SK-N-SH (cell line): Measurements from ENCODE around the gene CFDP1. TPM values are rescaled to one million over a fixed set of nuclear protein-coding genes. Genes with fewer than 3 reads are reported as not detected.
A peak's percentile ranks its signal among the peaks of the same experiment; 100 is the strongest.

Source experiments
- CTCF ChIA-PET: fragments of 300-600, 350-600 bp; formaldehyde crosslinking; extraction: SDS; loops from one replicate; lab custom pipeline; 2021; lab: Yijun Ruan, JAX
- POLR2A ChIA-PET: fragments of 350-600 bp; sonication (Branson Sonifier 250); formaldehyde crosslinking; extraction: SDS; loops from one replicate; lab custom pipeline; 2020; ENCODE audit warnings: antibody characterized with exemption, inconsistent platforms; lab: Yijun Ruan, JAX
- DNase-seq: peaks from one replicate; pipeline ENCODE4 v3.0.0; 2012
- H2AFZ ChIP-seq: fragments of 200-600 bp; sonication (generic); 2 replicates; pipeline ENCODE4 v1.8.1; 2016; ENCODE audit warnings: antibody characterized with exemption, mild to moderate bottlenecking, low read depth
- H3F3A ChIP-seq: fragments of 200-600 bp; sonication (generic); replicated peaks from 2 replicates; pipeline ENCODE3; 2016; ENCODE audit warnings: antibody characterized with exemption, mild to moderate bottlenecking; ENCODE audit not compliant: insufficient read depth
- H3K27ac ChIP-seq, 2 experiments: fragments of 200-500 bp in 1 of 2; fragments of 200-600 bp in 1 of 2; sonication (Bioruptor generic) in 1 of 2; sonication (generic), shearing (Covaris generic) in 1 of 2; 2 replicates each; pipeline versions ENCODE4 v1.5.1 to v1.6.1; 2014 to 2016; ENCODE audit warnings: low read depth in 2 of 2, inconsistent platforms in 1 of 2, low read length in 1 of 2, mild to moderate bottlenecking in 1 of 2, mixed read lengths in 1 of 2
- H3K27me3 ChIP-seq: fragments of 200-600 bp; sonication (generic), shearing (Covaris generic); 2 replicates; pipeline ENCODE4 v1.6.1; 2016; ENCODE audit warnings: mixed run types; ENCODE audit not compliant: insufficient read depth
- H3K36me3 ChIP-seq, 2 experiments: fragments of 200-500 bp in 1 of 2; fragments of 200-600 bp in 1 of 2; sonication (Bioruptor generic) in 1 of 2; sonication (generic) in 1 of 2; replicated peaks in 1 of 2; 2 replicates each; pipeline versions ENCODE3 to v1.5.1; 2014 to 2016; ENCODE audit warnings: low read length in 1 of 2, mild to moderate bottlenecking in 1 of 2; ENCODE audit not compliant: insufficient read depth in 2 of 2, control insufficient read depth in 1 of 2
- H3K4me1 ChIP-seq, 2 experiments: fragments of 200-500 bp in 1 of 2; fragments of 200-600 bp in 1 of 2; sonication (Bioruptor generic) in 1 of 2; sonication (generic), shearing (Covaris generic) in 1 of 2; 2 replicates each; pipeline versions ENCODE4 v1.5.1 to v1.6.1; 2014 to 2016; ENCODE audit warnings: low read depth in 1 of 2, low read length in 1 of 2, mixed run types in 1 of 2; ENCODE audit not compliant: insufficient read depth in 2 of 2, control insufficient read depth in 1 of 2
- H3K4me2 ChIP-seq: fragments of 200-600 bp; sonication (generic), shearing (Covaris generic); 2 replicates; pipeline ENCODE4 v1.6.1; 2017; ENCODE audit warnings: mixed run types
- H3K4me3 ChIP-seq, 2 experiments: fragments of 200-500 bp in 1 of 2; fragments of 200-600 bp in 1 of 2; sonication (Bioruptor generic) in 1 of 2; sonication (generic), shearing (Covaris generic) in 1 of 2; 2 replicates each; pipeline versions ENCODE4 v1.5.1 to v1.8.1; 2014 to 2016; ENCODE audit warnings: low read depth in 2 of 2, inconsistent platforms in 1 of 2, low read length in 1 of 2, mild to moderate bottlenecking in 1 of 2, mixed read lengths in 1 of 2, moderate library complexity in 1 of 2
- H3K79me2 ChIP-seq: fragments of 200-600 bp; sonication (generic); 2 replicates; pipeline ENCODE4 v1.8.1; 2017; ENCODE audit warnings: mild to moderate bottlenecking; ENCODE audit not compliant: insufficient read depth
- H3K9ac ChIP-seq: fragments of 200-600 bp; sonication (generic); 2 replicates; pipeline ENCODE4 v1.6.1; 2017; ENCODE audit warnings: mixed run types
- H3K9me2 ChIP-seq: fragments of 200-600 bp; sonication (generic); 2 replicates; pipeline ENCODE4 v1.6.1; 2017; ENCODE audit warnings: mixed run types
- H3K9me3 ChIP-seq: fragments of 200-600 bp; sonication (generic); 2 replicates; pipeline ENCODE4 v1.6.1; 2017; ENCODE audit warnings: mixed run types, mild to moderate bottlenecking, moderate library complexity
- H4K20me1 ChIP-seq: fragments of 200-600 bp; sonication (generic); 2 replicates; pipeline ENCODE4 v1.6.1; 2017; ENCODE audit warnings: mild to moderate bottlenecking, mixed run types; ENCODE audit not compliant: insufficient read depth
- EP300 ChIP-seq, 2 experiments: IDR thresholded peaks; 2 replicates each; pipeline versions ENCODE4 v1.4.0 to v1.6.1; 2012; ENCODE audit warnings: borderline replicate concordance in 1 of 2, low read depth in 1 of 2, low read length in 1 of 2
- FOXJ3 ChIP-seq: sonication (generic); formaldehyde crosslinking; IDR thresholded peaks from 2 replicates; pipeline ENCODE4 v1.5.1; 2020; ENCODE audit warnings: mild to moderate bottlenecking, missing genetic modification reagents
- JUND ChIP-seq: IDR thresholded peaks from 2 replicates; pipeline ENCODE4 v1.4.0; 2012
- MEF2A ChIP-seq: IDR thresholded peaks from 2 replicates; pipeline ENCODE4 v1.4.0; 2012; ENCODE audit warnings: low read depth, borderline replicate concordance
- NRF1 ChIP-seq: IDR thresholded peaks from 2 replicates; pipeline ENCODE4 v1.6.1; 2012; ENCODE audit warnings: low read depth, mild to moderate bottlenecking, low read length
- POLR2AphosphoS5 ChIP-seq: IDR thresholded peaks from 2 replicates; pipeline ENCODE4 v1.6.1; 2012; ENCODE audit warnings: low read depth, low read length
- RAD21 ChIP-seq: IDR thresholded peaks from 2 replicates; pipeline ENCODE4 v1.6.1; 2012; ENCODE audit warnings: mild to moderate bottlenecking, low read length
- RFX5 ChIP-seq: IDR thresholded peaks from 2 replicates; pipeline ENCODE4 v1.6.1; 2012; ENCODE audit warnings: mild to moderate bottlenecking, improper control_type of control experiment, low read length
- RXRA ChIP-seq: IDR thresholded peaks from 2 replicates; pipeline ENCODE4 v1.4.0; 2012; ENCODE audit warnings: low read depth, mild to moderate bottlenecking, borderline replicate concordance
- TAF1 ChIP-seq: IDR thresholded peaks from 2 replicates; pipeline ENCODE4 v1.6.1; 2012; ENCODE audit warnings: low read depth, mild to moderate bottlenecking, low read length, moderate library complexity, borderline replicate concordance
- TEAD4 ChIP-seq: IDR thresholded peaks from 2 replicates; pipeline ENCODE4 v1.4.0; 2012; ENCODE audit warnings: mild to moderate bottlenecking, borderline replicate concordance; ENCODE audit not compliant: insufficient read depth
- USF1 ChIP-seq: IDR thresholded peaks from 2 replicates; pipeline ENCODE4 v1.4.0; 2012; ENCODE audit warnings: low read depth, borderline replicate concordance
- ZBTB33 ChIP-seq: IDR thresholded peaks from 2 replicates; pipeline ENCODE4 v1.4.0; 2012; ENCODE audit warnings: low read depth, borderline replicate concordance
- WGBS: methylation state at CpG from one replicate; pipeline ENCODE4 v1.1.6; 2017; ENCODE audit warnings: low lambda C conversion rate; 5-methylcytosine and 5-hydroxymethylcytosine counted together
- polyA plus RNA-seq, 3 experiments: library from polyadenylated mRNA; depleted of rRNA; stranded (reverse); fragments of >200 nt; gene quantifications; 2 replicates each; pipeline ENCODE4 v1.2.3, GENCODE V29; 2012
- TF ChIP-seq, protein P1 (sequence below): fragments of 150-350 bp; IDR thresholded peaks from 2 replicates; pipeline ENCODE4 v1.6.1; 2016; ENCODE audit warnings: mild to moderate bottlenecking, low read depth, low read length

The CFDP1 gene
- polyA plus RNA-seq, 1 of the 3 experiments (the other 2 are of a cell fraction): 46.0 TPM

- WGBS: 93% methylated on average over 2 of the region's 2 CpGs
- no peak for TF ChIP-seq MEF2A
- no peak for TF ChIP-seq USF1
- no peak for TF ChIP-seq JUND
- TF ChIP-seq FOXJ3 (CRISPR knock-in tag): no peak
- no peak for TF ChIP-seq ZBTB33
- TF ChIP-seq, protein P1, sequence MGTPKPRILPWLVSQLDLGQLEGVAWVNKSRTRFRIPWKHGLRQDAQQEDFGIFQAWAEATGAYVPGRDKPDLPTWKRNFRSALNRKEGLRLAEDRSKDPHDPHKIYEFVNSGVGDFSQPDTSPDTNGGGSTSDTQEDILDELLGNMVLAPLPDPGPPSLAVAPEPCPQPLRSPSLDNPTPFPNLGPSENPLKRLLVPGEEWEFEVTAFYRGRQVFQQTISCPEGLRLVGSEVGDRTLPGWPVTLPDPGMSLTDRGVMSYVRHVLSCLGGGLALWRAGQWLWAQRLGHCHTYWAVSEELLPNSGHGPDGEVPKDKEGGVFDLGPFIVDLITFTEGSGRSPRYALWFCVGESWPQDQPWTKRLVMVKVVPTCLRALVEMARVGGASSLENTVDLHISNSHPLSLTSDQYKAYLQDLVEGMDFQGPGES: no peak
- TF ChIP-seq RAD21: no peak
- TF ChIP-seq RXRA: no peak
- no peak for TF ChIP-seq TEAD4
- TF ChIP-seq TAF1: no peak
- no peak for TF ChIP-seq POLR2AphosphoS5
- TF ChIP-seq EP300 (IDR thresholded peaks at IDR 0.05; ENCODE audit: borderline replicate concordance in 1 of 2, low read depth in 1 of 2, low read length in 1 of 2): no peak
These were observed 50.7 kb downstream of the CFDP1 start for GRCh38 chr16:75382611-75383010.

DNA sequence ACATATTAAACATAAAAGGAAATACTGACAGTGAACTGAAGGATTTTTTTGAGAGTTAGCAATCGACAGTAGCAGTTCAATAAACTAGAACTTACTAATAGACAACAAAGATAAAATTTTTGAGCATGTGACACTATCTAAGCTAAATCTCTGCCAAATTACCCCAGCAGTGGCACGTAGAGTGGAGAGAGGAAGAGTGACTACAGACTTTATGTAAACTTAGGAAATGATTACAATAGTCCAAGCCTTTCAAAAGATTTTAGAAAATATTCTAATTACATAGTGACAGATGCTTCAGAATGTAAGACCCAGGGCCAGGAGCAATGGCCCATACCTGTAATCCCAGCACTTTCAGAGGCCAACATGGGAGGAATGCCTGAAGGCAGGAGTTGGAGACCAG lies 52.4 kb downstream of the CFDP1 start:
- no peak overlapping the region for H2AFZ ChIP-seq
- no peaks in the 10 kb centered on the region for H4K20me1 ChIP-seq
- no peaks in the 10 kb centered on the region for H3K9me3 ChIP-seq
- H3K4me2 ChIP-seq: peak overlapping the region; percentile 12; the same call in 1 of the 2 replicates
- no peaks in the 10 kb centered on the region for H3K9me2 ChIP-seq
- no peak overlapping the region for H3K9ac ChIP-seq
- H3K36me3 ChIP-seq: peaks cover 9 to 23% of the 10 kb centered on the region in 2 experiments
- POLR2A ChIA-PET: no interaction called here
- peaks cover 7 to 39% of the 10 kb centered on the region in 2 experiments for H3K4me1 ChIP-seq
- H3K27ac ChIP-seq: peak overlapping the region in 1 of 2 experiments; percentile 48; a peak in 2 of 4 replicates
- 85% methylated on average over 2 of the region's 2 CpGs for WGBS
- DNase-seq: no peak
- no peaks in the 10 kb centered on the region for H3K27me3 ChIP-seq
- H3K79me2 ChIP-seq: peaks cover 17% of the 10 kb centered on the region; the same call in 1 of the 2 replicates
- TF ChIP-seq NRF1: no peak
- TF ChIP-seq RFX5: no peak
- no peak for TF ChIP-seq USF1
- no peak for TF ChIP-seq MEF2A
- TF ChIP-seq, all 33 proteins: peak for 0
- Histone ChIP-seq H3K4me3 (no peak overlapping the region), H3F3A (peaks cover 23% of the 10 kb centered on the region)
- CTCF ChIA-PET: interaction anchor here (1.2 to 5.5 kb wide), 4 partner anchors 84 to 181 kb away, joined by 3 to 24 read pairs (median 20); partner anchors contain the start of gene TMEM170A

More at GRCh38 chr16:75382611-75383010, 50.7 kb downstream of the CFDP1 start:
- Histone ChIP-seq H3F3A (peaks cover 26% of the 10 kb centered on the region), H3K27ac (peak overlapping the region in 1 of 2 experiments; percentile 58; a peak in 2 of 4 replicates), H3K27me3 (no peaks in the 10 kb centered on the region), H3K4me3 (no peak overlapping the region), H3K4me2 (no peak overlapping the region), H4K20me1 (no peaks in the 10 kb centered on the region), H3K36me3 (peaks cover 8 to 17% of the 10 kb centered on the region in 2 experiments), H2AFZ (no peak overlapping the region), H3K9me2 (no peaks in the 10 kb centered on the region), H3K9me3 (no peaks in the 10 kb centered on the region), H3K79me2 (peaks cover 17% of the 10 kb centered on the region; the same call in 1 of the 2 replicates), H3K4me1 (peaks cover 4 to 30% of the 10 kb centered on the region in 2 experiments; a peak in 3 of 4 replicates), H3K9ac (no peak overlapping the region; the same call in 1 of the 2 replicates)
- ChIA-PET POLR2A (no interaction called here), CTCF (interaction anchor here (0.8 to 3.2 kb wide), 5 partner anchors 42 to 183 kb away, joined by 3 to 22 read pairs (median 4); no protein-coding TSS in a partner anchor)
- no peak for DNase-seq
